ENCODE data around the gene BCOR. TPM values are rescaled to one million over a fixed set of nuclear protein-coding genes. Genes with fewer than 3 reads are reported as not detected.

The BCOR gene
- polyA plus RNA-seq, 1 of the 3 experiments (the other 2 are of a cell fraction): 8.8 TPM

DNA sequence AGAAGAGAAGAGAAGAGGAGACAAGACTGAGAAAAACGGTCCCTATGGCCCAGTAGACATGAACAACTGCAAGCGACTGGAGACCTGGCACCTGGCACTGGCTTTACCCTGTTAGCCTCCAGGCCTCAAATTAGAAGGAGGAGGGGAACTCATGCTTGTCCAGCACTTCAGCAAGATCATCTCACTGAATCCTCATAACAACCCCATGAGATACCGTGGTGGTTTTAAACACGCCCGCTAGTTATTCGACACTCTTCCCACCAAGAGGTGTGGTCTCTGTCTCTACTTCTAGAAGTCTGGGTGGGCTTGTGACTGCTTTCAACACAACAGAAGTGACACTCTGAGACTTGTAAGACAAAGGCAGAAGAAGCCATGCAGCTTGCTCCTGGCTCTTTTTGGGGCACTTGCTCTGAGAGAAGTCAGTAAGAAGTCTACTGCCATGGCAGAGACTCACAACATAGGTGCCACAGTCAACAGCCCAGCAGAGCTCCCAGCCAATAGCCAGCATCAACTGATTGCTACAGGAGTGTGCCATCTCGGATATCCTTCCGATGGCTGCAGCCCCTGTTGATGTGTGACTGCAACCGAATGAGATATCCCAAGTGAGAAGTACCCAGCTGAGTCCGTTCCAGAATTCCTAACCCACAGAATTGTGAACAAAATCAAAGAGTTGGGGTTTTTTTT, 34.0 kb upstream of the BCOR start:
- no peaks in the 10 kb centered on the region for H3K9me2 ChIP-seq
- no peaks in the 10 kb centered on the region; a peak in 1 of 4 replicates for H3K4me1 ChIP-seq (ENCODE audit: control insufficient read depth in 1 of 2, insufficient read depth in 2 of 2, low read depth in 1 of 2, low read length in 1 of 2)
- H3K4me3 ChIP-seq (ENCODE audit: low read depth in 2 of 2, low read length in 1 of 2): no peak overlapping the region
- WGBS (ENCODE audit: low lambda C conversion rate): 69% methylated on average over 9 of the region's 10 CpGs
- no peaks in the 10 kb centered on the region for H3K27me3 ChIP-seq (ENCODE audit: insufficient read depth)
- H3K9me3 ChIP-seq: no peaks in the 10 kb centered on the region
- DNase-seq: no peak
- H3K4me2 ChIP-seq: no peak overlapping the region
- ChIA-PET POLR2A (no interaction called here), CTCF (interaction anchor here (0.8 kb wide), 1 partner anchor 13 kb away, joined by 3 read pairs; no protein-coding TSS in a partner anchor)
- H4K20me1 ChIP-seq (ENCODE audit: insufficient read depth): no peaks in the 10 kb centered on the region
- H3F3A ChIP-seq (replicated peaks; ENCODE audit: insufficient read depth): no peaks in the 10 kb centered on the region
- H3K36me3 ChIP-seq (replicated peaks in 1 of 2; ENCODE audit: control insufficient read depth in 1 of 2, insufficient read depth in 2 of 2, low read length in 1 of 2): no peaks in the 10 kb centered on the region
- no peaks in the 10 kb centered on the region for H3K79me2 ChIP-seq (ENCODE audit: insufficient read depth)
- TF ChIP-seq, protein P1, sequence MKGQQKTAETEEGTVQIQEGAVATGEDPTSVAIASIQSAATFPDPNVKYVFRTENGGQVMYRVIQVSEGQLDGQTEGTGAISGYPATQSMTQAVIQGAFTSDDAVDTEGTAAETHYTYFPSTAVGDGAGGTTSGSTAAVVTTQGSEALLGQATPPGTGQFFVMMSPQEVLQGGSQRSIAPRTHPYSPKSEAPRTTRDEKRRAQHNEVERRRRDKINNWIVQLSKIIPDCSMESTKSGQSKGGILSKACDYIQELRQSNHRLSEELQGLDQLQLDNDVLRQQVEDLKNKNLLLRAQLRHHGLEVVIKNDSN (IDR thresholded peaks at IDR 0.05; ENCODE audit: borderline replicate concordance, low read depth): no peak
- no peak for TF ChIP-seq YY1 (IDR thresholded peaks at IDR 0.05; ENCODE audit: low read depth)
- no peak overlapping the region for H3K9ac ChIP-seq
- H3K27ac ChIP-seq (ENCODE audit: low read depth in 2 of 2, low read length in 1 of 2): peak overlapping the region in 1 of 2 experiments; percentile 59; a peak in 1 of 4 replicates
- H2AFZ ChIP-seq (ENCODE audit: low read depth): no peak overlapping the region

DNA sequence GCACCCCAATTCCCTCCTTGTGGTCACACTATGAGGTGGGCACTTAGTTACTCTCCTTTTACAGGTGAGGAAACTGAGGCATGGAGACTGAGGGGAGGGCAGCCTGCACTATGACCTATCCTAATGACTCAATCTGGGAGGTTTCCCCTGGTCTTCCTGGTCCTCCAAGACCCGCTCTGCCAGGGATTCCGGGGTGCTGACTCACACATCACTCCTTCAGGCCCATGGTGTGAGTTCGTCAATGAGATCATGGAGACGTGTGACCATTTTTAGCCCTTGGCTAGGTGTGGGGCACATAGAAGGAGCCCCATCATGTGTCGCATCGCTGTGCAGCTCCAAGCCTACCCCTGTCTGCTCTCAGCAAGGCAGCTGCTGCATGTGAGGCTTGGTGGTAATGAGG, 32.4 kb upstream of the BCOR start:
- Histone ChIP-seq H3K79me2 (ENCODE audit: insufficient read depth) (no peaks in the 10 kb centered on the region), H3K9me2 (no peaks in the 10 kb centered on the region), H3K9me3 (no peaks in the 10 kb centered on the region), H2AFZ (ENCODE audit: low read depth) (no peak overlapping the region), H3K4me1 (ENCODE audit: control insufficient read depth in 1 of 2, insufficient read depth in 2 of 2, low read depth in 1 of 2, low read length in 1 of 2) (no peaks in the 10 kb centered on the region; a peak in 1 of 4 replicates), H3K4me2 (no peak overlapping the region), H3K9ac (no peak overlapping the region), H3K36me3 (replicated peaks in 1 of 2; ENCODE audit: control insufficient read depth in 1 of 2, insufficient read depth in 2 of 2, low read length in 1 of 2) (no peaks in the 10 kb centered on the region), H3K27ac (ENCODE audit: low read depth in 2 of 2, low read length in 1 of 2) (no peak overlapping the region; a peak in 1 of 4 replicates), H3K4me3 (ENCODE audit: low read depth in 2 of 2, low read length in 1 of 2) (no peak overlapping the region), H3F3A (replicated peaks; ENCODE audit: insufficient read depth) (no peaks in the 10 kb centered on the region), H4K20me1 (ENCODE audit: insufficient read depth) (no peaks in the 10 kb centered on the region), H3K27me3 (ENCODE audit: insufficient read depth) (no peaks in the 10 kb centered on the region)
- WGBS (ENCODE audit: low lambda C conversion rate): 33% methylated on average over 6 of the region's 6 CpGs
- TF ChIP-seq CHD2 (IDR thresholded peaks at IDR 0.05; ENCODE audit: low read length, partially characterized antibody): no peak
- TF ChIP-seq, protein P2, sequence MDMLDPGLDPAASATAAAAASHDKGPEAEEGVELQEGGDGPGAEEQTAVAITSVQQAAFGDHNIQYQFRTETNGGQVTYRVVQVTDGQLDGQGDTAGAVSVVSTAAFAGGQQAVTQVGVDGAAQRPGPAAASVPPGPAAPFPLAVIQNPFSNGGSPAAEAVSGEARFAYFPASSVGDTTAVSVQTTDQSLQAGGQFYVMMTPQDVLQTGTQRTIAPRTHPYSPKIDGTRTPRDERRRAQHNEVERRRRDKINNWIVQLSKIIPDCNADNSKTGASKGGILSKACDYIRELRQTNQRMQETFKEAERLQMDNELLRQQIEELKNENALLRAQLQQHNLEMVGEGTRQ (IDR thresholded peaks at IDR 0.05; ENCODE audit: borderline replicate concordance, low read depth, low read length): no peak
- TF ChIP-seq JUND (IDR thresholded peaks at IDR 0.05): peak; percentile 35; the same call in 1 of the 2 replicates
- no peak for TF ChIP-seq NRF1 (IDR thresholded peaks at IDR 0.05; ENCODE audit: low read depth, low read length)
- TF ChIP-seq FOSL2 (IDR thresholded peaks at IDR 0.05; ENCODE audit: borderline replicate concordance, low read depth): peak; percentile 34; the same call in 1 of the 2 replicates
- DNase-seq: no peak
- CTCF ChIA-PET: no interaction called here
- POLR2A ChIA-PET: interaction anchor here (1.0 kb wide), 1 partner anchor 15 kb away, joined by 3 read pairs; no protein-coding TSS in a partner anchor

DNA sequence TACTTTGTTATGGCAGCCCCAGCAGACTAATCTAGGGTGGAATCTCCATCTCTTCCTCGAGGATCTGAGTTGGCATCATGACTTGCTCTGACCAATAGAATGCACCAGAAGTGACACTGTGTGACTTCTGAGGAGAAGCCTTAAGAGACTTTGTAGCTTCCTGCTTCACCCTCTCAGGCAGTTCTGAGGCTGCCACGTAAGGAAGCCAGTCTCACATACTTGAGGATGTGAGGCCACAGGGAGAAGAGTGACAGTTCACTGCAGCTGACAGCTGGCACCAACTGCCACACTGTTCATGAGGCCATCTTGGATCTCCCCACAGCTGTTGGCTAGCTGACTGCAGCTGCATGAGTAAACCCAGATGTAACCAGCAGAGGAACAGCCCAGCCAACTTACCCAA, 29.3 kb upstream of the BCOR start:
- ChIA-PET POLR2A (interaction anchor here (0.6 kb wide), 1 partner anchor 1104 kb away, joined by 3 read pairs; no protein-coding TSS in a partner anchor), CTCF (no interaction called here)
- Histone ChIP-seq H3K4me2 (no peak overlapping the region), H3F3A (replicated peaks; ENCODE audit: insufficient read depth) (no peaks in the 10 kb centered on the region), H3K9me2 (no peaks in the 10 kb centered on the region), H3K9ac (no peak overlapping the region), H4K20me1 (ENCODE audit: insufficient read depth) (no peaks in the 10 kb centered on the region), H2AFZ (ENCODE audit: low read depth) (no peak overlapping the region), H3K36me3 (replicated peaks in 1 of 2; ENCODE audit: control insufficient read depth in 1 of 2, insufficient read depth in 2 of 2, low read length in 1 of 2) (no peaks in the 10 kb centered on the region), H3K27ac (ENCODE audit: low read depth in 2 of 2, low read length in 1 of 2) (no peak overlapping the region), H3K4me3 (ENCODE audit: low read depth in 2 of 2, low read length in 1 of 2) (no peak overlapping the region), H3K9me3 (no peaks in the 10 kb centered on the region), H3K27me3 (ENCODE audit: insufficient read depth) (no peaks in the 10 kb centered on the region), H3K79me2 (ENCODE audit: insufficient read depth) (no peaks in the 10 kb centered on the region), H3K4me1 (ENCODE audit: control insufficient read depth in 1 of 2, insufficient read depth in 2 of 2, low read depth in 1 of 2, low read length in 1 of 2) (no peaks in the 10 kb centered on the region; a peak in 1 of 4 replicates)
- WGBS (ENCODE audit: low lambda C conversion rate): 44% methylated on average over 2 of the region's 2 CpGs
- DNase-seq: no peak
- no peak for TF ChIP-seq FOSL2 (IDR thresholded peaks at IDR 0.05; ENCODE audit: borderline replicate concordance, low read depth)
- TF ChIP-seq, protein P3, sequence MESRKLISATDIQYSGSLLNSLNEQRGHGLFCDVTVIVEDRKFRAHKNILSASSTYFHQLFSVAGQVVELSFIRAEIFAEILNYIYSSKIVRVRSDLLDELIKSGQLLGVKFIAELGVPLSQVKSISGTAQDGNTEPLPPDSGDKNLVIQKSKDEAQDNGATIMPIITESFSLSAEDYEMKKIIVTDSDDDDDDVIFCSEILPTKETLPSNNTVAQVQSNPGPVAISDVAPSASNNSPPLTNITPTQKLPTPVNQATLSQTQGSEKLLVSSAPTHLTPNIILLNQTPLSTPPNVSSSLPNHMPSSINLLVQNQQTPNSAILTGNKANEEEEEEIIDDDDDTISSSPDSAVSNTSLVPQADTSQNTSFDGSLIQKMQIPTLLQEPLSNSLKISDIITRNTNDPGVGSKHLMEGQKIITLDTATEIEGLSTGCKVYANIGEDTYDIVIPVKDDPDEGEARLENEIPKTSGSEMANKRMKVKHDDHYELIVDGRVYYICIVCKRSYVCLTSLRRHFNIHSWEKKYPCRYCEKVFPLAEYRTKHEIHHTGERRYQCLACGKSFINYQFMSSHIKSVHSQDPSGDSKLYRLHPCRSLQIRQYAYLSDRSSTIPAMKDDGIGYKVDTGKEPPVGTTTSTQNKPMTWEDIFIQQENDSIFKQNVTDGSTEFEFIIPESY (IDR thresholded peaks at IDR 0.05; ENCODE audit: borderline replicate concordance, low read depth): no peak
- no peak for TF ChIP-seq FOXM1 (IDR thresholded peaks at IDR 0.05; ENCODE audit: low read depth)
- no peak for TF ChIP-seq GATA2 (CRISPR knock-in tag; IDR thresholded peaks at IDR 0.05)
- TF ChIP-seq, protein P4, sequence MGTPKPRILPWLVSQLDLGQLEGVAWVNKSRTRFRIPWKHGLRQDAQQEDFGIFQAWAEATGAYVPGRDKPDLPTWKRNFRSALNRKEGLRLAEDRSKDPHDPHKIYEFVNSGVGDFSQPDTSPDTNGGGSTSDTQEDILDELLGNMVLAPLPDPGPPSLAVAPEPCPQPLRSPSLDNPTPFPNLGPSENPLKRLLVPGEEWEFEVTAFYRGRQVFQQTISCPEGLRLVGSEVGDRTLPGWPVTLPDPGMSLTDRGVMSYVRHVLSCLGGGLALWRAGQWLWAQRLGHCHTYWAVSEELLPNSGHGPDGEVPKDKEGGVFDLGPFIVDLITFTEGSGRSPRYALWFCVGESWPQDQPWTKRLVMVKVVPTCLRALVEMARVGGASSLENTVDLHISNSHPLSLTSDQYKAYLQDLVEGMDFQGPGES (IDR thresholded peaks at IDR 0.05; ENCODE audit: low read depth, low read length): no peak
- TF ChIP-seq, protein P5, sequence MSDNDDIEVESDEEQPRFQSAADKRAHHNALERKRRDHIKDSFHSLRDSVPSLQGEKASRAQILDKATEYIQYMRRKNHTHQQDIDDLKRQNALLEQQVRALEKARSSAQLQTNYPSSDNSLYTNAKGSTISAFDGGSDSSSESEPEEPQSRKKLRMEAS (IDR thresholded peaks at IDR 0.05; ENCODE audit: low read depth): no peak
- no peak for TF ChIP-seq NFIC (IDR thresholded peaks at IDR 0.05; ENCODE audit: borderline replicate concordance)
- no peak for TF ChIP-seq TAF1 (IDR thresholded peaks at IDR 0.05; ENCODE audit: borderline replicate concordance, low read depth, low read length)
- TF ChIP-seq RCOR1 (IDR thresholded peaks at IDR 0.05; ENCODE audit: low read length): no peak
